ENCODE data around the gene SERTAD2.

The SERTAD2 gene

GRCh38 chr2:64615192-64615763 is 38.4 kb downstream of the SERTAD2 start:
- H4K12ac ChIP-seq (ENCODE audit: low read depth, low read length): no peak overlapping the region
- no peak overlapping the region for H4K91ac ChIP-seq (ENCODE audit: low read depth, low read length)
- H3K79me1 ChIP-seq (ENCODE audit: low read length): no peaks in the 10 kb centered on the region
- no peak overlapping the region for H2BK120ac ChIP-seq (ENCODE audit: insufficient read depth, low read length, poor library complexity)
- no peak overlapping the region for H2BK5ac ChIP-seq (ENCODE audit: low read depth, low read length, poor library complexity)
- H3K14ac ChIP-seq (ENCODE audit: low read length): no peak overlapping the region
- H3K9ac ChIP-seq (ENCODE audit: low read length): no peak overlapping the region
- H3K27me3 ChIP-seq (ENCODE audit: insufficient read depth, low read length): no peaks in the 10 kb centered on the region
- H3K4me3 ChIP-seq (ENCODE audit: low read depth, low read length): no peak overlapping the region
- H3K23ac ChIP-seq (ENCODE audit: low read length): no peak overlapping the region
- H3K4ac ChIP-seq (ENCODE audit: low read depth, low read length): no peak overlapping the region
- no peak overlapping the region for H2BK12ac ChIP-seq (ENCODE audit: low read length)
- H3K4me2 ChIP-seq (ENCODE audit: low read length): no peak overlapping the region
- no peak for DNase-seq
- no peak overlapping the region for H2AFZ ChIP-seq (ENCODE audit: insufficient read depth, low read length, poor library complexity)
- no peaks in the 10 kb centered on the region for H3K79me2 ChIP-seq (ENCODE audit: control insufficient read depth, insufficient read depth, low read length, poor library complexity)
- H3K27ac ChIP-seq (ENCODE audit: low read depth, low read length): no peak overlapping the region
- H3K18ac ChIP-seq (ENCODE audit: low read length): no peak overlapping the region
- H3K4me1 ChIP-seq (ENCODE audit: control insufficient read depth in 1 of 2, insufficient read depth in 2 of 2, low read length in 2 of 2): peaks cover 0 to 5% of the 10 kb centered on the region in 2 experiments
- no peaks in the 10 kb centered on the region for H3K36me3 ChIP-seq (ENCODE audit: control insufficient read depth in 1 of 2, insufficient read depth in 2 of 2, low read length in 2 of 2)
- no peaks in the 10 kb centered on the region for H3K9me3 ChIP-seq (ENCODE audit: insufficient read depth, low read depth, low read length)
- WGBS (ENCODE audit: extremely low coverage, insufficient coverage, insufficient read length): no CpG with 5 or more reads among the region's 6 CpGs
- no peak overlapping the region for H2AK5ac ChIP-seq (ENCODE audit: low read length)
- H4K8ac ChIP-seq (ENCODE audit: low read depth, low read length): no peak overlapping the region

GRCh38 chr2:64613276-64613675 is 40.4 kb downstream of the SERTAD2 start:
- peaks cover 4% of the 10 kb centered on the region for H3K79me2 ChIP-seq (ENCODE audit: control insufficient read depth, insufficient read depth, low read length, poor library complexity)
- H2BK120ac ChIP-seq (ENCODE audit: insufficient read depth, low read length, poor library complexity): no peak overlapping the region
- H3K27me3 ChIP-seq (ENCODE audit: insufficient read depth, low read length): no peaks in the 10 kb centered on the region
- no peak overlapping the region for H3K9ac ChIP-seq (ENCODE audit: low read length)
- H3K36me3 ChIP-seq (ENCODE audit: control insufficient read depth in 1 of 2, insufficient read depth in 2 of 2, low read length in 2 of 2): no peaks in the 10 kb centered on the region
- no peak overlapping the region for H3K18ac ChIP-seq (ENCODE audit: low read length)
- H2BK5ac ChIP-seq (ENCODE audit: low read depth, low read length, poor library complexity): no peak overlapping the region
- no peak overlapping the region for H3K4ac ChIP-seq (ENCODE audit: low read depth, low read length)
- no peak overlapping the region for H3K4me2 ChIP-seq (ENCODE audit: low read length)
- no peak overlapping the region for H4K8ac ChIP-seq (ENCODE audit: low read depth, low read length)
- no peaks in the 10 kb centered on the region for H3K9me3 ChIP-seq (ENCODE audit: insufficient read depth, low read depth, low read length)
- H3K27ac ChIP-seq (ENCODE audit: low read depth, low read length): no peak overlapping the region
- H4K12ac ChIP-seq (ENCODE audit: low read depth, low read length): no peak overlapping the region
- peaks cover 4 to 13% of the 10 kb centered on the region in 2 experiments for H3K4me1 ChIP-seq (ENCODE audit: control insufficient read depth in 1 of 2, insufficient read depth in 2 of 2, low read length in 2 of 2)
- DNase-seq: no peak
- no peak overlapping the region for H2BK12ac ChIP-seq (ENCODE audit: low read length)
- no peak overlapping the region for H3K14ac ChIP-seq (ENCODE audit: low read length)
- no peak overlapping the region for H2AK5ac ChIP-seq (ENCODE audit: low read length)
- no peak overlapping the region for H3K4me3 ChIP-seq (ENCODE audit: low read depth, low read length)
- H3K79me1 ChIP-seq (ENCODE audit: low read length): peaks cover 9% of the 10 kb centered on the region
- WGBS (ENCODE audit: extremely low coverage, insufficient coverage, insufficient read length): no CpG with 5 or more reads among the region's 7 CpGs
- H3K23ac ChIP-seq (ENCODE audit: low read length): no peak overlapping the region
- H2AFZ ChIP-seq (ENCODE audit: insufficient read depth, low read length, poor library complexity): no peak overlapping the region
- no peak overlapping the region for H4K91ac ChIP-seq (ENCODE audit: low read depth, low read length)

GRCh38 chr2:64612575-64613195 is 41.0 kb downstream of the SERTAD2 start:
- H3K27ac ChIP-seq (ENCODE audit: low read depth, low read length): no peak overlapping the region
- H3K9ac ChIP-seq (ENCODE audit: low read length): no peak overlapping the region
- no peak overlapping the region for H3K23ac ChIP-seq (ENCODE audit: low read length)
- no peak overlapping the region for H3K4me2 ChIP-seq (ENCODE audit: low read length)
- H4K8ac ChIP-seq (ENCODE audit: low read depth, low read length): no peak overlapping the region
- peaks cover 13% of the 10 kb centered on the region for H3K79me1 ChIP-seq (ENCODE audit: low read length)
- H3K4me1 ChIP-seq (ENCODE audit: control insufficient read depth in 1 of 2, insufficient read depth in 2 of 2, low read length in 2 of 2): peaks cover 10 to 18% of the 10 kb centered on the region in 2 experiments
- no peak overlapping the region for H3K14ac ChIP-seq (ENCODE audit: low read length)
- H3K18ac ChIP-seq (ENCODE audit: low read length): no peak overlapping the region
- H3K79me2 ChIP-seq (ENCODE audit: control insufficient read depth, insufficient read depth, low read length, poor library complexity): peaks cover 4% of the 10 kb centered on the region
- H2AFZ ChIP-seq (ENCODE audit: insufficient read depth, low read length, poor library complexity): no peak overlapping the region
- no peak overlapping the region for H2BK120ac ChIP-seq (ENCODE audit: insufficient read depth, low read length, poor library complexity)
- no peak overlapping the region for H2BK5ac ChIP-seq (ENCODE audit: low read depth, low read length, poor library complexity)
- no peak overlapping the region for H2AK5ac ChIP-seq (ENCODE audit: low read length)
- no peaks in the 10 kb centered on the region for H3K27me3 ChIP-seq (ENCODE audit: insufficient read depth, low read length)
- no CpG with 5 or more reads among the region's 5 CpGs for WGBS (ENCODE audit: extremely low coverage, insufficient coverage, insufficient read length)
- H2BK12ac ChIP-seq (ENCODE audit: low read length): no peak overlapping the region
- no peak overlapping the region for H3K4me3 ChIP-seq (ENCODE audit: low read depth, low read length)
- no peak overlapping the region for H3K4ac ChIP-seq (ENCODE audit: low read depth, low read length)
- H4K12ac ChIP-seq (ENCODE audit: low read depth, low read length): no peak overlapping the region
- no peaks in the 10 kb centered on the region for H3K36me3 ChIP-seq (ENCODE audit: control insufficient read depth in 1 of 2, insufficient read depth in 2 of 2, low read length in 2 of 2)
- no peak overlapping the region for H4K91ac ChIP-seq (ENCODE audit: low read depth, low read length)
- H3K9me3 ChIP-seq (ENCODE audit: insufficient read depth, low read depth, low read length): no peaks in the 10 kb centered on the region
- no peak for DNase-seq

GRCh38 chr2:64610316-64610855 is 43.3 kb downstream of the SERTAD2 start:
- Histone ChIP-seq H2AFZ (ENCODE audit: insufficient read depth, low read length, poor library complexity) (no peak overlapping the region), H4K8ac (ENCODE audit: low read depth, low read length) (no peak overlapping the region), H3K27me3 (ENCODE audit: insufficient read depth, low read length) (no peaks in the 10 kb centered on the region), H4K12ac (ENCODE audit: low read depth, low read length) (no peak overlapping the region), H3K14ac (ENCODE audit: low read length) (no peak overlapping the region), H2BK120ac (ENCODE audit: insufficient read depth, low read length, poor library complexity) (no peak overlapping the region), H3K4ac (ENCODE audit: low read depth, low read length) (no peak overlapping the region), H3K27ac (ENCODE audit: low read depth, low read length) (no peak overlapping the region), H2BK5ac (ENCODE audit: low read depth, low read length, poor library complexity) (no peak overlapping the region), H3K9me3 (ENCODE audit: insufficient read depth, low read depth, low read length) (no peaks in the 10 kb centered on the region), H3K18ac (ENCODE audit: low read length) (no peak overlapping the region), H2BK12ac (ENCODE audit: low read length) (no peak overlapping the region), H3K4me1 (ENCODE audit: control insufficient read depth in 1 of 2, insufficient read depth in 2 of 2, low read length in 2 of 2) (peaks cover 24 to 28% of the 10 kb centered on the region in 2 experiments), H3K79me1 (ENCODE audit: low read length) (peaks cover 13% of the 10 kb centered on the region), H3K4me3 (ENCODE audit: low read depth, low read length) (no peak overlapping the region), H4K91ac (ENCODE audit: low read depth, low read length) (no peak overlapping the region), H3K23ac (ENCODE audit: low read length) (no peak overlapping the region), H2AK5ac (ENCODE audit: low read length) (no peak overlapping the region), H3K36me3 (ENCODE audit: control insufficient read depth in 1 of 2, insufficient read depth in 2 of 2, low read length in 2 of 2) (no peaks in the 10 kb centered on the region), H3K79me2 (ENCODE audit: control insufficient read depth, insufficient read depth, low read length, poor library complexity) (peaks cover 4% of the 10 kb centered on the region), H3K9ac (ENCODE audit: low read length) (no peak overlapping the region), H3K4me2 (ENCODE audit: low read length) (no peak overlapping the region)
- DNase-seq: no peak
- WGBS (ENCODE audit: extremely low coverage, insufficient coverage, insufficient read length): no CpG with 5 or more reads among the region's 6 CpGs

All from trophoblast cell (in vitro differentiated cells and primary cell).